Testis (tissue), 3 donors: ENCODE measurements around the gene MMP15. TPM values are rescaled to one million over a fixed set of nuclear protein-coding genes. Genes with fewer than 3 reads are reported as not detected.

Experiments used
- DNase-seq: peaks from one replicate; pipeline ENCODE4 v3.0.0-alpha.2; 2019
- H3K27ac ChIP-seq, 2 donors: fragments of 200-600 bp; sonication (generic); one replicate each; pipeline ENCODE4 v1.5.1; 2019
- H3K27me3 ChIP-seq: fragments of 200-600 bp; sonication (generic); one replicate; pipeline ENCODE4 v1.5.1; 2019
- H3K36me3 ChIP-seq: fragments of 200-600 bp; sonication (generic); one replicate; pipeline ENCODE4 v1.5.1; 2017; ENCODE audit warnings: low read depth; ENCODE audit errors: missing control alignments
- H3K4me1 ChIP-seq: fragments of 200-600 bp; sonication (generic); one replicate; pipeline ENCODE4 v1.5.1; 2019
- H3K4me3 ChIP-seq, 2 donors: fragments of 200-600 bp; sonication (generic); one replicate each; pipeline ENCODE4 v1.5.1; 2017 to 2019
- H3K9me3 ChIP-seq: fragments of 200-600 bp; sonication (generic); one replicate; pipeline ENCODE4 v1.5.1; 2017
- CTCF ChIP-seq, 3 experiments: fragments of 450-650 bp in 2 of 3; fragments of 200-600 bp in 1 of 3; sonication (generic) in 1 of 3; IDR thresholded peaks; one replicate each; pipeline ENCODE4 v1.5.1; 2016 to 2019; ENCODE audit warnings: antibody characterized with exemption in 3 of 3, mild to moderate bottlenecking in 2 of 3, moderate library complexity in 1 of 3
- POLR2A ChIP-seq: fragments of 450-650 bp; IDR thresholded peaks from one replicate; pipeline ENCODE4 v1.6.1; 2017; ENCODE audit warnings: antibody characterized with exemption, mild to moderate bottlenecking, moderate library complexity
- WGBS, 2 donors: methylation state at CpG; one replicate each; pipeline ENCODE4 v1.1.5; 2018; 5-methylcytosine and 5-hydroxymethylcytosine counted together
- intact Hi-C: fragments of 100-400 bp; cut with DNase I; formaldehyde crosslinking; loops from one replicate; pipeline ENCODE4 v1.15.1; 2023; ENCODE audit warnings: low total_unique reads
- polyA plus RNA-seq: library from polyadenylated mRNA; stranded (reverse); fragments of 350-450 nt; fragmentation: Illumina TruSeq; extraction: RNeasy Lipid Tissue Mini Kit (QIAGEN cat#74804); gene quantifications from one replicate; pipeline ENCODE4 v1.2.3, GENCODE V29; 2014; ENCODE audit warnings: low read depth, low replicate concordance; ENCODE audit not compliant: insufficient read depth
- total RNA-seq, 2 donors: library from RNA; depleted of rRNA; stranded (reverse); fragments of >200 nt; gene quantifications; one replicate each; pipeline ENCODE4 v1.2.3, GENCODE V29; 2016

MMP15 gene
- total and polyA plus RNA-seq, 3 donors from 2014 or later = 80.6 to 300 (median 194) TPM

- Histone ChIP-seq H3K9me3 (no peaks in the 10 kb centered on the region), H3K27me3 (no peaks in the 10 kb centered on the region), H3K4me3 (no peak overlapping the region), H3K4me1 (peaks cover 30% of the 10 kb centered on the region), H3K36me3 (no peaks in the 10 kb centered on the region), H3K27ac (no peak overlapping the region)
- 94 to 95% methylated on average over 16 of the region's 16 CpGs for WGBS, 2 donors
- intact Hi-C loops = no loop called here
- no peak for DNase-seq
- no peak for TF ChIP-seq CTCF (IDR thresholded peaks at IDR 0.05)
These were observed 12.0 kb downstream of the MMP15 start for GRCh38 chr16:58037365-58038057.

GRCh38 chr16:58038219-58038641 lies 12.7 kb downstream of the MMP15 start:
- DNase-seq = no peak
- H3K4me1 ChIP-seq = peaks cover 28% of the 10 kb centered on the region
- H3K4me3 ChIP-seq = no peak overlapping the region
- 94 to 95% methylated on average over 20 of the region's 20 CpGs for WGBS, 2 donors
- no peaks in the 10 kb centered on the region for H3K9me3 ChIP-seq
- no peak for TF ChIP-seq POLR2A
- TF ChIP-seq CTCF (IDR thresholded peaks at IDR 0.05) = no peak
- no peak overlapping the region for H3K27ac ChIP-seq
- no peaks in the 10 kb centered on the region for H3K36me3 ChIP-seq
- no peaks in the 10 kb centered on the region for H3K27me3 ChIP-seq
- intact Hi-C loops = no loop called here

GRCh38 chr16:58039829-58040495 lies 14.4 kb downstream of the MMP15 start:
- 92% methylated on average over 20 to 26 of the region's 26 CpGs for WGBS, 2 donors
- H3K36me3 ChIP-seq = no peaks in the 10 kb centered on the region
- DNase-seq = no peak
- no peaks in the 10 kb centered on the region for H3K27me3 ChIP-seq
- peaks cover 18% of the 10 kb centered on the region for H3K4me1 ChIP-seq
- no peaks in the 10 kb centered on the region for H3K9me3 ChIP-seq
- no peak overlapping the region for H3K27ac ChIP-seq
- intact Hi-C loops = no loop called here
- no peak overlapping the region for H3K4me3 ChIP-seq
- TF ChIP-seq CTCF (IDR thresholded peaks at IDR 0.05) (no peak), POLR2A (no peak)

- no peak overlapping the region for H3K27ac ChIP-seq
- 88 to 89% methylated on average over 11 to 12 of the region's 12 CpGs for WGBS, 2 donors
- H3K27me3 ChIP-seq = no peaks in the 10 kb centered on the region
These were observed 14.9 kb downstream of the MMP15 start for GRCh38 chr16:58040496-58040846.

More at GRCh38 chr16:58040496-58040846, 14.9 kb downstream of the MMP15 start:
- no peak for DNase-seq
- TF ChIP-seq CTCF (IDR thresholded peaks at IDR 0.05) (no peak), POLR2A (no peak)
- intact Hi-C loops = no loop called here
- H3K4me1 ChIP-seq = peaks cover 13% of the 10 kb centered on the region
- no peak overlapping the region for H3K4me3 ChIP-seq
- H3K9me3 ChIP-seq = no peaks in the 10 kb centered on the region
- no peaks in the 10 kb centered on the region for H3K36me3 ChIP-seq
